Breast epithelium (tissue), 4 donors: ENCODE measurements around the gene SLC16A8. TPM values are rescaled to one million over a fixed set of nuclear protein-coding genes. Genes with fewer than 3 reads are reported as not detected.
A peak's percentile ranks its signal among the peaks of the same experiment; 100 is the strongest.

Source experiments
- DNase-seq, 2 donors: peaks; one replicate each; pipeline ENCODE4 v3.0.0-alpha.2; 2019; ENCODE audit warnings: low spot score in 2 of 2
- H3K27ac ChIP-seq, 2 donors: fragments of 200-600 bp; sonication (generic) in 1 of 2; one replicate each; pipeline ENCODE4 v1.5.1; 2016 to 2019; ENCODE audit warnings: mild to moderate bottlenecking in 1 of 2
- H3K27me3 ChIP-seq, 2 donors: fragments of 200-600 bp; sonication (generic) in 1 of 2; one replicate each; pipeline versions ENCODE4 v1.5.1 to v1.6.0; 2017 to 2019; ENCODE audit warnings: control low read depth in 1 of 2, mild to moderate bottlenecking in 1 of 2
- H3K36me3 ChIP-seq: fragments of 200-600 bp; one replicate; pipeline ENCODE4 v1.5.1; 2019
- H3K4me1 ChIP-seq, 2 donors: fragments of 200-600 bp; sonication (generic); one replicate each; pipeline ENCODE4 v1.5.1; 2016 to 2019; ENCODE audit warnings: control low read depth in 1 of 2
- H3K4me3 ChIP-seq, 3 donors: fragments of 200-600 bp; sonication (generic); 1 replicate in 2 of 3; 2 replicates in 1 of 3; pipeline ENCODE4 v1.5.1; 2016 to 2019; ENCODE audit warnings: mild to moderate bottlenecking in 3 of 3, moderate library complexity in 2 of 3
- H3K9me3 ChIP-seq, 2 donors: fragments of 200-600 bp; sonication (generic) in 1 of 2; one replicate each; pipeline ENCODE4 v1.5.1; 2016 to 2019; ENCODE audit warnings: control low read depth in 1 of 2
- POLR2A ChIP-seq: fragments of 450-650 bp; IDR thresholded peaks from one replicate; pipeline ENCODE4 v1.6.1; 2016; ENCODE audit warnings: antibody characterized with exemption, mild to moderate bottlenecking, moderate library complexity
- POLR2AphosphoS5 ChIP-seq, 3 donors: sonication (generic); formaldehyde crosslinking; IDR thresholded peaks; one replicate each; pipeline ENCODE4 v1.6.1; 2017; ENCODE audit warnings: antibody characterized with exemption in 3 of 3
- intact Hi-C: fragments of 100-400 bp; cut with DNase I; formaldehyde crosslinking; loops from one replicate; pipeline ENCODE4 v1.15.1; 2023; ENCODE audit warnings: low total_unique reads
- total RNA-seq, 3 donors: library from RNA; depleted of rRNA; stranded (reverse); fragments of >200 nt; gene quantifications; one replicate each; pipeline ENCODE4 v1.1.0, GENCODE V29; 2016
- TF ChIP-seq, protein P1 (sequence below), 3 donors: fragments of 450-650 bp; IDR thresholded peaks; one replicate each; pipeline ENCODE4 v1.5.1; 2016 to 2017; ENCODE audit warnings: antibody characterized with exemption in 3 of 3, mild to moderate bottlenecking in 3 of 3, moderate library complexity in 3 of 3

The SLC16A8 gene
- total RNA-seq, 3 donors from 2014 or later = 0.33 to 1.3 TPM; not detected in 1

GRCh38 chr22:38051900-38052862 lies 31.8 kb downstream of the SLC16A8 start:
- Histone ChIP-seq H3K4me1 (no peaks in the 10 kb centered on the region), H3K36me3 (no peaks in the 10 kb centered on the region), H3K9me3 (no peaks in the 10 kb centered on the region), H3K4me3 (peak overlapping the region in 1 of 3 donors; percentile 22), H3K27me3 (no peaks in the 10 kb centered on the region), H3K27ac (no peak overlapping the region)
- TF ChIP-seq POLR2A = no peak
- TF ChIP-seq, protein P1, sequence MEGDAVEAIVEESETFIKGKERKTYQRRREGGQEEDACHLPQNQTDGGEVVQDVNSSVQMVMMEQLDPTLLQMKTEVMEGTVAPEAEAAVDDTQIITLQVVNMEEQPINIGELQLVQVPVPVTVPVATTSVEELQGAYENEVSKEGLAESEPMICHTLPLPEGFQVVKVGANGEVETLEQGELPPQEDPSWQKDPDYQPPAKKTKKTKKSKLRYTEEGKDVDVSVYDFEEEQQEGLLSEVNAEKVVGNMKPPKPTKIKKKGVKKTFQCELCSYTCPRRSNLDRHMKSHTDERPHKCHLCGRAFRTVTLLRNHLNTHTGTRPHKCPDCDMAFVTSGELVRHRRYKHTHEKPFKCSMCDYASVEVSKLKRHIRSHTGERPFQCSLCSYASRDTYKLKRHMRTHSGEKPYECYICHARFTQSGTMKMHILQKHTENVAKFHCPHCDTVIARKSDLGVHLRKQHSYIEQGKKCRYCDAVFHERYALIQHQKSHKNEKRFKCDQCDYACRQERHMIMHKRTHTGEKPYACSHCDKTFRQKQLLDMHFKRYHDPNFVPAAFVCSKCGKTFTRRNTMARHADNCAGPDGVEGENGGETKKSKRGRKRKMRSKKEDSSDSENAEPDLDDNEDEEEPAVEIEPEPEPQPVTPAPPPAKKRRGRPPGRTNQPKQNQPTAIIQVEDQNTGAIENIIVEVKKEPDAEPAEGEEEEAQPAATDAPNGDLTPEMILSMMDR (IDR thresholded peaks at IDR 0.05) = peak; percentile 74 to 94 (median 93)
- DNase-seq = peak; percentile 68 to 80
- intact Hi-C loops = loop anchor here (10.0 kb wide), 2 partner anchors 153 to 303 kb away; partner anchors contain the start of gene MAFF

- no peak for DNase-seq
- Histone ChIP-seq H3K4me1 (no peaks in the 10 kb centered on the region), H3K27ac (no peak overlapping the region), H3K36me3 (no peaks in the 10 kb centered on the region), H3K4me3 (no peak overlapping the region), H3K27me3 (no peaks in the 10 kb centered on the region), H3K9me3 (no peaks in the 10 kb centered on the region)
- intact Hi-C loops = loop anchor here (10.0 kb wide), 2 partner anchors 154 to 304 kb away; partner anchors contain the start of gene MAFF
- TF ChIP-seq POLR2A (no peak), POLR2AphosphoS5 (IDR thresholded peaks at IDR 0.05) (no peak)
- TF ChIP-seq, protein P1 (IDR thresholded peaks at IDR 0.05) = no peak
Measured at GRCh38 chr22:38051261-38051660, 32.7 kb downstream of the SLC16A8 start.

- Histone ChIP-seq H3K36me3 (no peaks in the 10 kb centered on the region), H3K27me3 (no peaks in the 10 kb centered on the region), H3K4me1 (no peaks in the 10 kb centered on the region), H3K27ac (no peak overlapping the region), H3K4me3 (no peak overlapping the region), H3K9me3 (no peaks in the 10 kb centered on the region)
- DNase-seq = no peak
- intact Hi-C loops = loop anchor here (10.0 kb wide), 2 partner anchors 154 to 304 kb away; partner anchors contain the start of gene MAFF
- TF ChIP-seq POLR2AphosphoS5 (IDR thresholded peaks at IDR 0.05) (no peak), POLR2A (no peak)
- TF ChIP-seq, protein P1 (IDR thresholded peaks at IDR 0.05) = no peak
Measured at GRCh38 chr22:38050720-38051119, 33.3 kb downstream of the SLC16A8 start.

DNA sequence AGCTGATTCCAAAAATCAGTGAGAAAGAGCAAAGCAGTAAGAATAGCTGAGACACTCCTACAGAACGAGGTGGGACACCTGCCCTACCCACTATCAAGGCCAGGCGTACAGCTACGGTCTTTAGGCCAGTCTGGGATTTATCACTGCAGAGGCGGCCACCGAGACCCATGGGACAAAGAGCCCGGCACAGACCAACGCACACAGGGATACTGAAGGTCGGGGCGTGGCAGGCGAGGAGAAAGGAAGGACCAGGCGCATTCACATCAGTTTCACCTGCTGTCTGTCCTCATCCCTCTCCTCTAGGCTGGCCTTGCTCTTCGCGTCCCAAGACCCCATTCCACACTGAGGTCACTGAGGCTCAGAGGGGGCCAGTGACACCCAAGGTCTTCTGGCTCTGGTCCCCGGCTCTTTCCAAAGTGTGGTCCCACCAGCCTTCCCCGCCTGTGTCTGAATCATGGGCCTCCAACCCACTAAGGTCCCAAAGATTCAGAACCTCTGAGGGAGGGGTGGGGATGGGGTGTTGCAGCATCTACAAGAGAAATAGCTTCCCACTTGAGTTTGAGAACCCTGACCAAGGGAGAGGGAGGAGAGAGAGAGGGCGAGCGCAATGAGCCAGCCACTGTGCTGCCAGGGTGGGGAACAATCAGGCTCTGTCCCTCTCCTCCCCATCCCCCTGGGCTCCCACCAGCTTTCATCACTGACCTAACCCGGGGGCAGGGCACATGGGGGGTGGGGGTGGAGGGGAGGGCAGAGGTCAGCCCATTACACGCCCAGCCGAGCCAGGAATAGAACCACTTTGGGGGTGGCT lies 34.0 kb downstream of the SLC16A8 start:
- no peak overlapping the region for H3K27ac ChIP-seq
- TF ChIP-seq, protein P1 (IDR thresholded peaks at IDR 0.05) = no peak
- no peak for TF ChIP-seq POLR2AphosphoS5 (IDR thresholded peaks at IDR 0.05)
- TF ChIP-seq POLR2A = no peak
- no peaks in the 10 kb centered on the region for H3K9me3 ChIP-seq
- intact Hi-C loops = loop anchor here (10.0 kb wide), 2 partner anchors 155 to 305 kb away; partner anchors contain the start of gene MAFF
- H3K36me3 ChIP-seq = no peaks in the 10 kb centered on the region
- no peaks in the 10 kb centered on the region for H3K4me1 ChIP-seq
- DNase-seq = no peak
- H3K4me3 ChIP-seq = no peak overlapping the region
- H3K27me3 ChIP-seq = no peaks in the 10 kb centered on the region
